WTC11 (cell line): ENCODE data around the gene DMWD. TPM values are rescaled to one million over a fixed set of nuclear protein-coding genes. Genes with fewer than 3 reads are reported as not detected.
"Not testable (repeated sequence)": the region's sequence is repeated elsewhere in the genome, so short reads cannot be mapped to it uniquely, and the experiment has no call there.

Experiments
- ATAC-seq: fragments of 200-7000 bp; cut with Tn5 transposase; 2 replicates; pipeline ENCODE4 v1.10.0; 2021; ENCODE audit warnings: mild to moderate bottlenecking, moderate library complexity
- CTCF ChIA-PET: fragments of 300-600 bp; sonication (Branson Sonifier 250); formaldehyde crosslinking; loops from one replicate; lab custom pipeline; 2021; ENCODE audit warnings: antibody characterized with exemption; lab: Charles Lee
- POLR2A ChIA-PET: fragments of 350-600 bp; sonication (Branson Sonifier 250); formaldehyde crosslinking; loops from one replicate; lab custom pipeline; 2021; ENCODE audit warnings: antibody characterized with exemption; lab: Charles Lee
- DNase-seq: peaks from one replicate; pipeline ENCODE4 v3.0.0; 2021; ENCODE audit warnings: low spot score
- H3K27ac Mint-ChIP-seq: 2 replicates; pipeline ENCODE4 v1.8.0; 2021; ENCODE audit warnings: mixed read lengths
- H3K27me3 Mint-ChIP-seq: 2 replicates; pipeline ENCODE4 v1.8.0; 2021; ENCODE audit warnings: low read depth, mild to moderate bottlenecking, moderate library complexity, mixed read lengths
- H3K36me3 Mint-ChIP-seq: 2 replicates; pipeline ENCODE4 v1.8.0; 2021; ENCODE audit warnings: mixed read lengths
- H3K4me1 Mint-ChIP-seq: 2 replicates; pipeline ENCODE4 v1.8.0; 2022; ENCODE audit warnings: mixed read lengths
- H3K4me3 Mint-ChIP-seq: 2 replicates; pipeline ENCODE4 v1.8.0; 2021; ENCODE audit warnings: mild to moderate bottlenecking, moderate library complexity, mixed read lengths
- H3K9me3 Mint-ChIP-seq: 2 replicates; pipeline ENCODE4 v1.8.0; 2021; ENCODE audit warnings: mixed read lengths
- ELF4 ChIP-seq: sonication (generic); formaldehyde crosslinking; IDR thresholded peaks from 2 replicates; pipeline ENCODE4 v1.8.1; 2022; ENCODE audit warnings: low read depth, mild to moderate bottlenecking, moderate library complexity, missing genetic modification reagents
- FOXK1 ChIP-seq: sonication (generic); formaldehyde crosslinking; IDR thresholded peaks from 2 replicates; pipeline ENCODE4 v1.8.0; 2022; ENCODE audit warnings: mild to moderate bottlenecking, moderate library complexity, missing genetic modification reagents
- FOXP1 ChIP-seq: sonication (generic); formaldehyde crosslinking; IDR thresholded peaks from 2 replicates; pipeline ENCODE4 v1.8.0; 2022; ENCODE audit warnings: missing genetic modification reagents, mild to moderate bottlenecking, moderate library complexity, borderline replicate concordance
- MYBL2 ChIP-seq: sonication (generic); formaldehyde crosslinking; IDR thresholded peaks from 2 replicates; pipeline ENCODE4 v1.8.1; 2023; ENCODE audit warnings: mild to moderate bottlenecking, moderate library complexity, missing genetic modification reagents
- NR3C1 ChIP-seq: sonication (generic); formaldehyde crosslinking; conservative IDR thresholded peaks from 2 replicates; pipeline ENCODE4 v1.8.1; 2023; ENCODE audit warnings: low read depth, mild to moderate bottlenecking, missing genetic modification reagents
- RORB ChIP-seq: fragments of 250-450 bp; sonication (Bioruptor Pico); IDR thresholded peaks from 2 replicates; pipeline ENCODE4 v1.9.0; 2021; ENCODE audit warnings: mild to moderate bottlenecking
- TCF7 ChIP-seq: sonication (generic); formaldehyde crosslinking; IDR thresholded peaks from 2 replicates; pipeline ENCODE4 v1.8.0; 2022; ENCODE audit warnings: mild to moderate bottlenecking, low read depth, missing genetic modification reagents, moderate library complexity
- ZBTB21 ChIP-seq: sonication (generic); formaldehyde crosslinking; IDR thresholded peaks from 2 replicates; pipeline ENCODE4 v1.8.1; 2023; ENCODE audit warnings: mild to moderate bottlenecking, missing genetic modification reagents, borderline replicate concordance
- ZNF263 ChIP-seq: sonication (generic); formaldehyde crosslinking; IDR thresholded peaks from 2 replicates; pipeline ENCODE4 v1.8.1; 2022; ENCODE audit warnings: low read depth, mild to moderate bottlenecking, moderate library complexity, missing genetic modification reagents
- ZNF423 ChIP-seq: fragments of 250-450 bp; sonication (Bioruptor Pico); IDR thresholded peaks from 2 replicates; pipeline ENCODE4 v2.1.2; 2022; ENCODE audit warnings: mild to moderate bottlenecking, moderate library complexity
- total RNA-seq: library from RNA; stranded (reverse); gene quantifications from 3 replicates; pipeline ENCODE4 v1.2.3, GENCODE V29; 2021
- TF ChIP-seq, protein P1 (sequence below): fragments of 200-600 bp; IDR thresholded peaks from 2 replicates; pipeline ENCODE4 v1.8.0; 2022; ENCODE audit warnings: antibody characterized with exemption
- TF ChIP-seq, protein P2 (sequence below): fragments of 250-450 bp; sonication (Bioruptor Pico); conservative IDR thresholded peaks from 2 replicates; pipeline ENCODE4 v1.9.0; 2021; ENCODE audit warnings: mild to moderate bottlenecking
- TF ChIP-seq, protein P3 (sequence below): fragments of 250-450 bp; sonication (Bioruptor Pico); IDR thresholded peaks from 2 replicates; pipeline ENCODE4 v1.8.0; 2021; ENCODE audit warnings: mild to moderate bottlenecking
- TF ChIP-seq, protein P4 (sequence below): sonication (generic); formaldehyde crosslinking; IDR thresholded peaks from 2 replicates; pipeline ENCODE4 v1.8.1; 2023; ENCODE audit warnings: mild to moderate bottlenecking, missing genetic modification reagents, moderate library complexity
- TF ChIP-seq, protein P5 (sequence below): fragments of 250-450 bp; sonication (Bioruptor Pico); IDR thresholded peaks from 2 replicates; pipeline ENCODE4 v2.1.2; 2022; ENCODE audit warnings: mild to moderate bottlenecking, moderate library complexity

DMWD gene
- total RNA-seq, 1 experiment from 2014 or later: 60.7 TPM

DNA sequence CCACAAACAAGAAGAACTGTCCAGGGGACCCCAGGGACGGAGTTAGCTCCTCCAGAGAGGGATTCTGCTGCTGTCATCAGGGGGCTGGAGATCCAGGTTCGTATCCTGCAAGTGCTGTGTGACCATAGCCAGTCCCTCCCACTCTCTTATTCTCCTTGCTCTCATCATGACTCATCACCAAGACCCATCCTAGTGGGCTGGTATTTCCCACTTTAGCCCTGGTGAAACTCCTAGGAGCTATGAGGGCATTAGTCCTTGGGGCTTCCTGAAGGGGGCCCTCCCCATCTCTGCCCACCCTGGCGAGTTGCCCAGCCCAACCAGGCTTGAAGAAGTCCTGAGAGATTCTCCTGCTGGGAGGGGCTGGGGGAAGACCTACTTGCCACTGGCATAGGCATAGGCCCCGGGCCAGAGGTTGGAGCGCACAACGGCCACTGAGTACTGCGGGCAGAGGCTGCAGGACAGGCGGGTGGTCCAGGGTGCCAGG lies 7.5 kb upstream of the DMWD start:
- H3K9me3 Mint-ChIP-seq: no peaks in the 10 kb centered on the region
- ATAC-seq (no peak), DNase-seq (no peak)
- ChIA-PET POLR2A (no interaction called here), CTCF (interaction anchor here (1.0 to 7.4 kb wide), 14 partner anchors 9 to 228 kb away, joined by 3 to 133 read pairs (median 11); partner anchors contain the start of genes DMPK, RSPH6A, SIX5 and SYMPK)
- H3K27me3 Mint-ChIP-seq: peaks cover 59% of the 10 kb centered on the region
- H3K4me1 Mint-ChIP-seq: peaks cover 6% of the 10 kb centered on the region
- no peaks in the 10 kb centered on the region for H3K36me3 Mint-ChIP-seq
- no peak overlapping the region for H3K27ac Mint-ChIP-seq
- TF ChIP-seq NR3C1 (CRISPR knock-in tag): no peak
- no peak overlapping the region for H3K4me3 Mint-ChIP-seq

DNA sequence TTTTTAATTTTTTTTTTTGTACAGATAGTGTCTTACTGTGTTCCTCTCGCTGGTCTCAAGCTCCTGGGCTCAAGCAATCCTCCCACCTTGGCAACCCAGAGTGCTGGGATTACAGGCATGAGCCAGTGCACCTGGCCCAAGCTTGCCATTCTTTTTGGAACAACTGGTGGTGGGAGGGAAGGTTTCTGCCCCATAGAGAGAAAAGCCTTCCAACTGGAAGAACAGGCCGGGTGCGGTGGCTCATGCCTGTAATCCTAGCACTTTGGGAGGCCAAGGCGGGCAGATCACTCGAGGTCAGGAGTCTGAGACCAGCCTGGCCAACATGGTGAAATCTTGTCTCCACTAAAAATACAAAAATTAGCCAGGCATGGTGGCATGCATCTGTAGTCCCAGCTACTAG lies 6.9 kb upstream of the DMWD start:
- H3K27me3 Mint-ChIP-seq: peaks cover 59% of the 10 kb centered on the region
- ATAC-seq, H3K36me3 Mint-ChIP-seq, H3K4me1 Mint-ChIP-seq, H3K27ac Mint-ChIP-seq, H3K4me3 Mint-ChIP-seq, H3K9me3 Mint-ChIP-seq, DNase-seq: not testable (repeated sequence)
- CTCF ChIA-PET: interaction anchor here (0.6 to 7.4 kb wide), 35 partner anchors 9 to 501 kb away, joined by 3 to 133 read pairs (median 4); partner anchors contain the start of genes CCDC61, DMPK, QPCTL and RSPH6A
- POLR2A ChIA-PET: interaction anchor here (0.6 to 1.1 kb wide), 5 partner anchors 15 to 32 kb away, joined by 3 to 5 read pairs (median 4); partner anchors contain the start of genes RSPH6A and SIX5

DNA sequence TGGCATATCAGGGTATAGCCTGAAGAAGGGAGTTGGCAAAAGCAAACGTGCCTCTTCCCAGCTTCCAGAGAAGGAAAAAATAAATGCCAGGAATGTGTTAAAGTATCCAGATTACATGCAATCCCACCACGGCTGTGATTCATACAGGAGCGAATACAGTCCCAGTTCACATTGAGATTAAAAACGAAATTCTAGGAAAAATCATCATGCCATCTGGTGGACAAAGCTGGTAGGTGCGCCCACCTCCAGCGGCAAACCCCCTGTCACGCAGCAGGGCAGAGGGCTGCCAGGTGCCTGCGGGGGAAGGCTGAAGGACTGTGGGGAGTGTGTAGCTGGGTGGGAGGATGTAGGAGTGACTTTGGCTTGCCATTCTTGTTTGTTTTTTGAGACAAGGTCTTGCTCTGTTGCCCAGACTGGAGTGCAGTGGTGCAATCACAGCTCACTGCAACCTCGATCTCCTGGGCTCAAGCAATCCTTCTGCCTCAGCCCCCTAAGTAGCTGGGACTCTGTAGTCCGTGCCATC lies 6.4 kb upstream of the DMWD start:
- no peak overlapping the region for H3K27ac Mint-ChIP-seq
- POLR2A ChIA-PET: interaction anchor here (0.6 to 1.1 kb wide), 5 partner anchors 16 to 31 kb away, joined by 3 to 5 read pairs (median 4); partner anchors contain the start of genes RSPH6A and SIX5
- peak; percentile 86 for ATAC-seq

DNA sequence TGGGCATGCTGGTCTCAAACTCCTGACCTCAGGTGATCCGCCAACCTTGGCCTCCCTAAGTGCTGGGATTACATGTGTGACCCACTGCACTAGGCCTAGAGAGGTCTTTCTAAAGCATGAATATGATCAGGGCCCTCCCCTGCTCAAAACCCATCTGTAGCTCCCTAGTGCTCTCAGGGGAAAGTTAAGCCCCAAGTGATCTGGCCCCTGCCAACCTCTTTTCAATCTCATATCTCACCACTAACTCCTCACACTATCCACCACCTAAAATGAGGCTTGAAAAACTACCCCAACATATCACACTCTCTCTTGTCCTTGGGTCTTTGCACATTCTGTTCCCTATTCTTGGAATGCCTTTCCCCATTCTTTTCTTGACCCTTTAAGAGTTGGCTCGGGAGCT lies 2.0 kb upstream of the DMWD start:
- Mint-ChIP-seq H3K9me3 (no peaks in the 10 kb centered on the region), H3K4me3 (no peak overlapping the region)
- CTCF ChIA-PET: interaction anchor here (1.3 to 4.9 kb wide), 5 partner anchors 10 to 24 kb away, joined by 3 to 43 read pairs (median 6); partner anchors contain the start of gene RSPH6A

More for the DNA sequence above, 6.4 kb upstream of the DMWD start:
- DNase-seq: peak; percentile 75
- peaks cover 57% of the 10 kb centered on the region for H3K27me3 Mint-ChIP-seq
- no peaks in the 10 kb centered on the region for H3K36me3 Mint-ChIP-seq
- TF ChIP-seq ZNF423 (CRISPR knock-in tag) (peak; percentile 45; the same call in 1 of the 2 replicates), ELF4 (CRISPR knock-in tag) (no peak)
- TF ChIP-seq, protein P1, sequence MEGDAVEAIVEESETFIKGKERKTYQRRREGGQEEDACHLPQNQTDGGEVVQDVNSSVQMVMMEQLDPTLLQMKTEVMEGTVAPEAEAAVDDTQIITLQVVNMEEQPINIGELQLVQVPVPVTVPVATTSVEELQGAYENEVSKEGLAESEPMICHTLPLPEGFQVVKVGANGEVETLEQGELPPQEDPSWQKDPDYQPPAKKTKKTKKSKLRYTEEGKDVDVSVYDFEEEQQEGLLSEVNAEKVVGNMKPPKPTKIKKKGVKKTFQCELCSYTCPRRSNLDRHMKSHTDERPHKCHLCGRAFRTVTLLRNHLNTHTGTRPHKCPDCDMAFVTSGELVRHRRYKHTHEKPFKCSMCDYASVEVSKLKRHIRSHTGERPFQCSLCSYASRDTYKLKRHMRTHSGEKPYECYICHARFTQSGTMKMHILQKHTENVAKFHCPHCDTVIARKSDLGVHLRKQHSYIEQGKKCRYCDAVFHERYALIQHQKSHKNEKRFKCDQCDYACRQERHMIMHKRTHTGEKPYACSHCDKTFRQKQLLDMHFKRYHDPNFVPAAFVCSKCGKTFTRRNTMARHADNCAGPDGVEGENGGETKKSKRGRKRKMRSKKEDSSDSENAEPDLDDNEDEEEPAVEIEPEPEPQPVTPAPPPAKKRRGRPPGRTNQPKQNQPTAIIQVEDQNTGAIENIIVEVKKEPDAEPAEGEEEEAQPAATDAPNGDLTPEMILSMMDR: peak; percentile 71
- peaks cover 6% of the 10 kb centered on the region for H3K4me1 Mint-ChIP-seq
- H3K4me3 Mint-ChIP-seq: no peak overlapping the region; the same call in 1 of the 2 replicates
- no peaks in the 10 kb centered on the region for H3K9me3 Mint-ChIP-seq
- CTCF ChIA-PET: interaction anchor here (0.6 to 7.4 kb wide), 35 partner anchors 8 to 501 kb away, joined by 3 to 133 read pairs (median 4); partner anchors contain the start of genes CCDC61, DMPK, QPCTL and RSPH6A

More for the DNA sequence above, 2.0 kb upstream of the DMWD start:
- ATAC-seq: no peak
- no peak overlapping the region for H3K27ac Mint-ChIP-seq
- no peak for TF ChIP-seq FOXK1 (CRISPR knock-in tag)
- TF ChIP-seq, protein P2, sequence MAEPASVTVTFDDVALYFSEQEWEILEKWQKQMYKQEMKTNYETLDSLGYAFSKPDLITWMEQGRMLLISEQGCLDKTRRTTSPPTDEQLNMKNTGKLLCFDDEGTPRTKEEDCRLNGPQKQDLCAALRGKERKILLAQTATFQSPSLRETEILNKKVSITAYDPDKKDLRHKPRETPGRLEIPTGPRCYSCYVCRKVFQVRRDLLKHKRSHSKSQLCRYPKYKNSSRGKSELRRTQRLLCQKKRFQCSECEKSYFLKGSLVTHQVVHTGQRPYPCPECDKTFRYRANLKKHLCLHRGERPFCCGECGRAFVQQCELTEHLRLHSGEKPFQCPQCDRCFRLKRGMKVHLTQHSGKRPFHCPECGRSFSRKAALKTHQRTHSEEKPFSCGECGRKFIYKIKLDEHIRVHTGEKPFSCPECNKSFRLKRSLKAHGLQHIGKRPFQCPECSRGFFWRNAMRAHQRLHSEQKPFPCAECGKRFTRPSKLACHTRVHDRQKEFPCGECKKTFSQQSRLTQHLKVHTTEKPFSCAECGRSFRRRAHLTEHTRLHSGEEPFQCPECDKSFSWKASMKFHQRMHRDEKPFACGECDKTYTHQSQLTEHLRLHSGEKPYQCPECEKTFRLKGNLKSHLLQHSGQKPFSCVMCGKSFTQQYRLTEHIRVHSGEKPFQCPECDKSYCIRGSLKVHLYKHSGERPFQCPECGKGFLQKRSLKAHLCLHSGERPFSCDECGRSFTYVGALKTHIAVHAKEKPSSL: no peak
- TF ChIP-seq, protein P3, sequence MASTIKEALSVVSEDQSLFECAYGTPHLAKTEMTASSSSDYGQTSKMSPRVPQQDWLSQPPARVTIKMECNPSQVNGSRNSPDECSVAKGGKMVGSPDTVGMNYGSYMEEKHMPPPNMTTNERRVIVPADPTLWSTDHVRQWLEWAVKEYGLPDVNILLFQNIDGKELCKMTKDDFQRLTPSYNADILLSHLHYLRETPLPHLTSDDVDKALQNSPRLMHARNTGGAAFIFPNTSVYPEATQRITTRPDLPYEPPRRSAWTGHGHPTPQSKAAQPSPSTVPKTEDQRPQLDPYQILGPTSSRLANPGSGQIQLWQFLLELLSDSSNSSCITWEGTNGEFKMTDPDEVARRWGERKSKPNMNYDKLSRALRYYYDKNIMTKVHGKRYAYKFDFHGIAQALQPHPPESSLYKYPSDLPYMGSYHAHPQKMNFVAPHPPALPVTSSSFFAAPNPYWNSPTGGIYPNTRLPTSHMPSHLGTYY: no peak
- no peak for TF ChIP-seq MYBL2 (CRISPR knock-in tag)
- TF ChIP-seq TCF7 (CRISPR knock-in tag): no peak
- no peak for TF ChIP-seq ZNF263
- TF ChIP-seq FOXP1 (CRISPR knock-in tag): no peak
- TF ChIP-seq, protein P4, sequence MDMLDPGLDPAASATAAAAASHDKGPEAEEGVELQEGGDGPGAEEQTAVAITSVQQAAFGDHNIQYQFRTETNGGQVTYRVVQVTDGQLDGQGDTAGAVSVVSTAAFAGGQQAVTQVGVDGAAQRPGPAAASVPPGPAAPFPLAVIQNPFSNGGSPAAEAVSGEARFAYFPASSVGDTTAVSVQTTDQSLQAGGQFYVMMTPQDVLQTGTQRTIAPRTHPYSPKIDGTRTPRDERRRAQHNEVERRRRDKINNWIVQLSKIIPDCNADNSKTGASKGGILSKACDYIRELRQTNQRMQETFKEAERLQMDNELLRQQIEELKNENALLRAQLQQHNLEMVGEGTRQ (CRISPR knock-in tag): no peak
- TF ChIP-seq, protein P5, sequence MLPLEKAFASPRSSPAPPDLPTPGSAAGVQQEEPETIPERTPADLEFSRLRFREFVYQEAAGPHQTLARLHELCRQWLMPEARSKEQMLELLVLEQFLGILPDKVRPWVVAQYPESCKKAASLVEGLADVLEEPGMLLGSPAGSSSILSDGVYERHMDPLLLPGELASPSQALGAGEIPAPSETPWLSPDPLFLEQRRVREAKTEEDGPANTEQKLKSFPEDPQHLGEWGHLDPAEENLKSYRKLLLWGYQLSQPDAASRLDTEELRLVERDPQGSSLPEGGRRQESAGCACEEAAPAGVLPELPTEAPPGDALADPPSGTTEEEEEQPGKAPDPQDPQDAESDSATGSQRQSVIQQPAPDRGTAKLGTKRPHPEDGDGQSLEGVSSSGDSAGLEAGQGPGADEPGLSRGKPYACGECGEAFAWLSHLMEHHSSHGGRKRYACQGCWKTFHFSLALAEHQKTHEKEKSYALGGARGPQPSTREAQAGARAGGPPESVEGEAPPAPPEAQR (CRISPR knock-in tag): no peak
- TF ChIP-seq RORB (CRISPR knock-in tag): no peak
- TF ChIP-seq, protein P1: no peak
- TF ChIP-seq ZBTB21 (CRISPR knock-in tag): no peak
- H3K36me3 Mint-ChIP-seq: peaks cover under 1% of the 10 kb centered on the region; the same call in 1 of the 2 replicates
- peaks cover 17% of the 10 kb centered on the region for H3K4me1 Mint-ChIP-seq
- H3K27me3 Mint-ChIP-seq: peaks cover 46% of the 10 kb centered on the region
- POLR2A ChIA-PET: no interaction called here
- DNase-seq: no peak
